ENCODE results near the gene C4orf50.

The C4orf50 gene

GRCh38 chr4:5933996-5934831, 84.0 kb downstream of the C4orf50 start:
- DNase-seq = no peak

- peak; percentile 18 for DNase-seq
Observed at GRCh38 chr4:5933116-5933515, 85.1 kb downstream of the C4orf50 start.

- DNase-seq = peak; percentile 90
Observed at GRCh38 chr4:5932035-5932568, 86.1 kb downstream of the C4orf50 start.

- DNase-seq = no peak
Observed at GRCh38 chr4:5931526-5931925, 86.7 kb downstream of the C4orf50 start.

- DNase-seq = no peak
Observed at GRCh38 chr4:5930876-5931275, 87.4 kb downstream of the C4orf50 start.

GRCh38 chr4:5930456-5930855, 87.8 kb downstream of the C4orf50 start:
- DNase-seq = no peak

- DNase-seq = no peak
Observed at GRCh38 chr4:5928844-5929420, 89.3 kb downstream of the C4orf50 start.

GRCh38 chr4:5928274-5928673, 90.0 kb downstream of the C4orf50 start:
- no peak for DNase-seq

- no peak for DNase-seq
Observed at GRCh38 chr4:5927747-5928146, 90.5 kb downstream of the C4orf50 start.

GRCh38 chr4:5927116-5927515, 91.1 kb downstream of the C4orf50 start:
- no peak for DNase-seq

- no peak for DNase-seq
Observed at GRCh38 chr4:5926598-5926997, 91.6 kb downstream of the C4orf50 start.

- no peak for DNase-seq
Observed at GRCh38 chr4:5925419-5926200, 92.6 kb downstream of the C4orf50 start.

- DNase-seq = no peak
Observed at GRCh38 chr4:5924461-5925125, 93.6 kb downstream of the C4orf50 start.

GRCh38 chr4:5923376-5923775, 94.9 kb downstream of the C4orf50 start:
- no peak for DNase-seq

- no peak for DNase-seq
Observed at GRCh38 chr4:5922556-5922955, 95.7 kb downstream of the C4orf50 start.

- no peak for DNase-seq
Observed at GRCh38 chr4:5921981-5922380, 96.2 kb downstream of the C4orf50 start.

GRCh38 chr4:5921101-5921980, 96.9 kb downstream of the C4orf50 start:
- no peak for DNase-seq

GRCh38 chr4:5919571-5919970, 98.7 kb downstream of the C4orf50 start:
- DNase-seq = no peak

GRCh38 chr4:5919044-5919443, 99.2 kb downstream of the C4orf50 start:
- DNase-seq = no peak

GRCh38 chr4:5918331-5918985, 99.8 kb downstream of the C4orf50 start:
- peak; percentile 16 for DNase-seq

- DNase-seq = no peak
Observed at GRCh38 chr4:5917672-5918071, 100.6 kb downstream of the C4orf50 start.

Data from NCI-H2081 treated with DMSO at 0.1 percent for 48 hours (cell line).